Vagina (tissue), 2 donors: Measurements from ENCODE around the gene ZNF235. TPM values are rescaled to one million over a fixed set of nuclear protein-coding genes. Genes with fewer than 3 reads are reported as not detected.
"Not testable (repeated sequence)": the region's sequence is repeated elsewhere in the genome, so short reads cannot be mapped to it uniquely, and the experiment has no call there.

Experiments used
- DNase-seq, 2 donors: peaks; one replicate each; pipeline ENCODE4 v3.0.0-alpha.2; 2017; ENCODE audit errors: extremely low spot score in 2 of 2
- H3K27ac ChIP-seq: fragments of 200-600 bp; sonication (generic); one replicate; pipeline ENCODE4 v1.5.1; 2019
- H3K27me3 ChIP-seq: fragments of 200-600 bp; sonication (generic); one replicate; pipeline ENCODE4 v1.5.1; 2019
- H3K36me3 ChIP-seq, 2 donors: fragments of 200-600 bp; sonication (generic); one replicate each; pipeline ENCODE4 v1.5.1; 2017 to 2019
- H3K4me1 ChIP-seq: fragments of 200-600 bp; sonication (generic); one replicate; pipeline ENCODE4 v1.5.1; 2019
- H3K4me3 ChIP-seq, 2 donors: fragments of 200-600 bp; sonication (generic); 1 replicate in 1 of 2; 2 replicates in 1 of 2; pipeline ENCODE4 v1.5.1; 2016 to 2019
- H3K9me3 ChIP-seq: fragments of 200-600 bp; sonication (generic); one replicate; pipeline ENCODE4 v1.5.1; 2019
- CTCF ChIP-seq, 3 experiments: fragments of 450-650 bp in 2 of 3; fragments of 200-600 bp in 1 of 3; sonication (generic) in 1 of 3; IDR thresholded peaks; one replicate each; pipeline ENCODE4 v1.5.1; 2017 to 2019; ENCODE audit warnings: antibody characterized with exemption in 3 of 3, mild to moderate bottlenecking in 2 of 3, moderate library complexity in 2 of 3
- POLR2A ChIP-seq, 2 donors: fragments of 450-650 bp; IDR thresholded peaks; one replicate each; pipeline ENCODE4 v1.6.1; 2017; ENCODE audit warnings: antibody characterized with exemption in 2 of 2, mild to moderate bottlenecking in 2 of 2, moderate library complexity in 2 of 2
- POLR2AphosphoS5 ChIP-seq, 2 donors: sonication (generic); formaldehyde crosslinking; IDR thresholded peaks; one replicate each; pipeline ENCODE4 v1.9.0; 2017; ENCODE audit warnings: antibody characterized with exemption in 2 of 2, mild to moderate bottlenecking in 2 of 2, low read depth in 1 of 2; ENCODE audit not compliant: insufficient read depth in 1 of 2
- intact Hi-C: fragments of 100-400 bp; cut with DNase I; formaldehyde crosslinking; loops from one replicate; pipeline ENCODE4 v1.15.1; 2023
- total RNA-seq: library from RNA; depleted of rRNA; stranded (reverse); fragments of >200 nt; gene quantifications from one replicate; pipeline ENCODE4 v1.2.3, GENCODE V29; 2016

The ZNF235 gene
- total RNA-seq: 5.9 TPM

DNA sequence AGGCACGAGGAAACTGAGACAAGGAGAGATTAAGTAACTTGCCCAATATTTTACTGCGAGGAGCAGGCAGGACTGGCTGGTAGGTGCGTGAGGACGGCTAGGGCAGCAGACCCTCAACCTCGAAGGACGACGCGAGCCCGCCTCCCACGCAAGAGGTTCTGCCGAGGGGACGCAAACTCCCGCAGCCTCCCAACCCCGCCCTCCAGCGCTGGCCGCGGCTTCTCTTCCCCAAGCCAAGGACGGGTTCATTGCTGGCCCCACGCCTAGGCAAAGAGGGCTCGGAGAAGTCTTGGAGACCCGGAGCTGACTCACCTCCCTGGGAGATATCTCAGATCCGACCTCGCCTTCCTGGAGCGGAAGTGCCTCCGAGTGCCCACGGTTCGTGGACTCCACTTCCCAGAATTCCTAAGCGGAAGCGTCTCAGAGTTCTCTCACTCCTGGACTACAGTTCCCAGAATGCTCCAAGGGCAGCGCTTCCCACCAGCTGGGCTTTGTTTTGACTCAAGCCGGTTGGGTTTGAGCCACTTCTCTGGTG is at the start of gene ZNF235:
ZNF235 (minus strand) TSS at position 367 of the 535 bp plus-strand sequence. CDS start 1,621 bp downstream, outside the sequence.
- intact Hi-C loops: no loop called here
- Histone ChIP-seq H3K9me3 (no peaks in the 10 kb centered on the region), H3K4me3 (peak within 1 kb of the TSS; percentile 62 to 73), H3K27me3 (no peaks in the 10 kb centered on the region), H3K27ac (peak within 1 kb of the TSS; percentile 50), H3K4me1 (peaks cover 17% of the 10 kb centered on the region), H3K36me3 (peaks cover 0 to 26% of the 10 kb centered on the region in 2 donors)
- peak in 1 of 2 donors; percentile 95 for DNase-seq
- TF ChIP-seq POLR2A (IDR thresholded peaks at IDR 0.05) (no peak), POLR2AphosphoS5 (IDR thresholded peaks at IDR 0.05; ENCODE audit: insufficient read depth in 1 of 2, low read depth in 1 of 2) (peak; percentile 78 to 97)

- no peaks in the 10 kb centered on the region for H3K27me3 ChIP-seq
- no peak for DNase-seq
- TF ChIP-seq POLR2AphosphoS5 (IDR thresholded peaks at IDR 0.05; ENCODE audit: insufficient read depth in 1 of 2, low read depth in 1 of 2) (no peak), CTCF (IDR thresholded peaks at IDR 0.05) (no peak), POLR2A (IDR thresholded peaks at IDR 0.05) (no peak)
- H3K4me3 ChIP-seq: no peak overlapping the region
- intact Hi-C loops: no loop called here
- H3K4me1 ChIP-seq: no peaks in the 10 kb centered on the region
- H3K9me3 ChIP-seq: peaks cover 28% of the 10 kb centered on the region
- H3K36me3 ChIP-seq: peaks cover 0 to 26% of the 10 kb centered on the region in 2 donors
- H3K27ac ChIP-seq: no peak overlapping the region
Observed at GRCh38 chr19:44346556-44346955, 41.7 kb upstream of the ZNF235 start.

DNA sequence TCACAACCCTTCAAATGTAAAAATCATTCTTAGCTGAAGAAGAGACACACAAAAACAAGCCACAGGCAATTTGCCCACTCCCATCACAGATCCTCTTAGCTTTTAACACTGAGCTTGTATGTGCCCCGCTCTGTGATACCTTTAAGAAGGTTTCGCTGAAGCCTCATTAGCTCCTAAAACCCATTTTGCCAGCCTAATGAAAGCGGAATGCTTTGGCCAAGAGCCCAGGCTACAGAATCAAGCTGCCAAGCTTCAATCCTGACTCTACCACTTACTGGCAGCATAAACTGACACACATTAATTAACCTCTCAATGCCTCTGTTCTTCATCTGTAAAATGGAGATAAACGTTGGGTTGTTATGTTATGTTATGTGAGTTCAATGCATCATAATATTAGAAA is 41.1 kb upstream of the ZNF235 start:
- DNase-seq: no peak
- intact Hi-C loops: no loop called here
- no peak overlapping the region for H3K27ac ChIP-seq
- peaks cover 31% of the 10 kb centered on the region for H3K9me3 ChIP-seq
- no peaks in the 10 kb centered on the region for H3K4me1 ChIP-seq
- H3K27me3 ChIP-seq: no peaks in the 10 kb centered on the region
- peaks cover 0 to 30% of the 10 kb centered on the region in 2 donors for H3K36me3 ChIP-seq
- H3K4me3 ChIP-seq: no peak overlapping the region
- no peak for TF ChIP-seq POLR2AphosphoS5 (IDR thresholded peaks at IDR 0.05; ENCODE audit: insufficient read depth in 1 of 2, low read depth in 1 of 2)
- no peak for TF ChIP-seq CTCF (IDR thresholded peaks at IDR 0.05)
- TF ChIP-seq POLR2A (IDR thresholded peaks at IDR 0.05): no peak

- H3K9me3 ChIP-seq: peaks cover 38% of the 10 kb centered on the region
- intact Hi-C loops: no loop called here
- H3K36me3 ChIP-seq: peaks cover 5 to 47% of the 10 kb centered on the region in 2 donors
Observed at GRCh38 chr19:44344255-44344654, 39.4 kb upstream of the ZNF235 start.

GRCh38 chr19:44341794-44342193 is 37.0 kb upstream of the ZNF235 start:
- H3K4me1 ChIP-seq: no peaks in the 10 kb centered on the region
- no peak for DNase-seq
- H3K4me3 ChIP-seq: no peak overlapping the region
- H3K9me3 ChIP-seq: peaks cover 28% of the 10 kb centered on the region
- peaks cover 5 to 64% of the 10 kb centered on the region in 2 donors for H3K36me3 ChIP-seq
- no peak overlapping the region for H3K27ac ChIP-seq
- H3K27me3 ChIP-seq: no peaks in the 10 kb centered on the region
- intact Hi-C loops: no loop called here
- TF ChIP-seq POLR2A (IDR thresholded peaks at IDR 0.05): no peak
- TF ChIP-seq CTCF (IDR thresholded peaks at IDR 0.05): no peak
- no peak for TF ChIP-seq POLR2AphosphoS5 (IDR thresholded peaks at IDR 0.05; ENCODE audit: insufficient read depth in 1 of 2, low read depth in 1 of 2)

More at GRCh38 chr19:44344255-44344654, 39.4 kb upstream of the ZNF235 start:
- TF ChIP-seq POLR2A (IDR thresholded peaks at IDR 0.05) (no peak), CTCF (IDR thresholded peaks at IDR 0.05) (no peak), POLR2AphosphoS5 (IDR thresholded peaks at IDR 0.05; ENCODE audit: insufficient read depth in 1 of 2, low read depth in 1 of 2) (no peak)
- DNase-seq: no peak
- H3K4me3 ChIP-seq: no peak overlapping the region
- H3K4me1 ChIP-seq: no peaks in the 10 kb centered on the region
- H3K27ac ChIP-seq: no peak overlapping the region
- no peaks in the 10 kb centered on the region for H3K27me3 ChIP-seq

GRCh38 chr19:44334639-44335038 is 29.8 kb upstream of the ZNF235 start:
- H3K27ac ChIP-seq, H3K4me1 ChIP-seq, intact Hi-C loops, H3K27me3 ChIP-seq, DNase-seq, H3K4me3 ChIP-seq: not testable (repeated sequence)
- Histone ChIP-seq H3K36me3 (peaks cover 13 to 91% of the 10 kb centered on the region in 2 donors), H3K9me3 (peaks cover 21% of the 10 kb centered on the region)
